Loucy (cell line): ENCODE measurements around the gene NMNAT2.

Experiments used
- EZH2phosphoT487 ChIP-seq: fragments of 200-600 bp; IDR thresholded peaks from 2 replicates; pipeline ENCODE4 v1.6.1; 2018; ENCODE audit warnings: antibody characterized with exemption, mild to moderate bottlenecking, moderate library complexity, borderline replicate concordance
- TF ChIP-seq, protein P1 (sequence below): fragments of 200-600 bp; sonication (generic); conservative IDR thresholded peaks from 2 replicates; pipeline ENCODE4 v1.5.1; 2014; ENCODE audit warnings: mild to moderate bottlenecking, antibody characterized with exemption, low read length

- TF ChIP-seq, protein P1, sequence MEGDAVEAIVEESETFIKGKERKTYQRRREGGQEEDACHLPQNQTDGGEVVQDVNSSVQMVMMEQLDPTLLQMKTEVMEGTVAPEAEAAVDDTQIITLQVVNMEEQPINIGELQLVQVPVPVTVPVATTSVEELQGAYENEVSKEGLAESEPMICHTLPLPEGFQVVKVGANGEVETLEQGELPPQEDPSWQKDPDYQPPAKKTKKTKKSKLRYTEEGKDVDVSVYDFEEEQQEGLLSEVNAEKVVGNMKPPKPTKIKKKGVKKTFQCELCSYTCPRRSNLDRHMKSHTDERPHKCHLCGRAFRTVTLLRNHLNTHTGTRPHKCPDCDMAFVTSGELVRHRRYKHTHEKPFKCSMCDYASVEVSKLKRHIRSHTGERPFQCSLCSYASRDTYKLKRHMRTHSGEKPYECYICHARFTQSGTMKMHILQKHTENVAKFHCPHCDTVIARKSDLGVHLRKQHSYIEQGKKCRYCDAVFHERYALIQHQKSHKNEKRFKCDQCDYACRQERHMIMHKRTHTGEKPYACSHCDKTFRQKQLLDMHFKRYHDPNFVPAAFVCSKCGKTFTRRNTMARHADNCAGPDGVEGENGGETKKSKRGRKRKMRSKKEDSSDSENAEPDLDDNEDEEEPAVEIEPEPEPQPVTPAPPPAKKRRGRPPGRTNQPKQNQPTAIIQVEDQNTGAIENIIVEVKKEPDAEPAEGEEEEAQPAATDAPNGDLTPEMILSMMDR = no peak
- no peak for TF ChIP-seq EZH2phosphoT487
Measured at GRCh38 chr1:183394435-183394834, 23.7 kb downstream of the NMNAT2 start.
